ENCODE results near the gene GNG14.

GNG14 gene

DNA sequence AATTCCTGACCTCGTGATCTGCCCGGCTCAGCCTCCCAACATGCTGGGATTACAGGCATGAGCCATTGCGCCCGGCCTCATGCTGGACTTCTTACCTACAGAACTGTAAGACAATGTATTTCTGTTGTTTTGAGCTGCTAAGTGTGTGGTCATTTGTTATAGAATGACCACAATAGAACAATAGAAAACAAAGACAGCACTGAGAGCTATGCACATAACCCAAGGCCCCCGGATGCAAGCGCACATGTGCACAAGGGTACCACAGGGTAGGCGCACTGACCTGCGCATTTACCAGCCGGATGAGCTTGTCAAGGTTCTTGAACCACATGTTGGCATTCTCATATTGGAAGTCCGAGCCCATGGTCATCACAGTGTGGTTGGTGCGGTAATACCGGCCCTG, 26.8 kb upstream of the GNG14 start:
- no peak for TF ChIP-seq ZFX (IDR thresholded peaks at IDR 0.05)
- TF ChIP-seq, protein P1, sequence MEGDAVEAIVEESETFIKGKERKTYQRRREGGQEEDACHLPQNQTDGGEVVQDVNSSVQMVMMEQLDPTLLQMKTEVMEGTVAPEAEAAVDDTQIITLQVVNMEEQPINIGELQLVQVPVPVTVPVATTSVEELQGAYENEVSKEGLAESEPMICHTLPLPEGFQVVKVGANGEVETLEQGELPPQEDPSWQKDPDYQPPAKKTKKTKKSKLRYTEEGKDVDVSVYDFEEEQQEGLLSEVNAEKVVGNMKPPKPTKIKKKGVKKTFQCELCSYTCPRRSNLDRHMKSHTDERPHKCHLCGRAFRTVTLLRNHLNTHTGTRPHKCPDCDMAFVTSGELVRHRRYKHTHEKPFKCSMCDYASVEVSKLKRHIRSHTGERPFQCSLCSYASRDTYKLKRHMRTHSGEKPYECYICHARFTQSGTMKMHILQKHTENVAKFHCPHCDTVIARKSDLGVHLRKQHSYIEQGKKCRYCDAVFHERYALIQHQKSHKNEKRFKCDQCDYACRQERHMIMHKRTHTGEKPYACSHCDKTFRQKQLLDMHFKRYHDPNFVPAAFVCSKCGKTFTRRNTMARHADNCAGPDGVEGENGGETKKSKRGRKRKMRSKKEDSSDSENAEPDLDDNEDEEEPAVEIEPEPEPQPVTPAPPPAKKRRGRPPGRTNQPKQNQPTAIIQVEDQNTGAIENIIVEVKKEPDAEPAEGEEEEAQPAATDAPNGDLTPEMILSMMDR (conservative IDR thresholded peaks at IDR 0.05): no peak
- H3K27ac ChIP-seq: no peak overlapping the region

DNA sequence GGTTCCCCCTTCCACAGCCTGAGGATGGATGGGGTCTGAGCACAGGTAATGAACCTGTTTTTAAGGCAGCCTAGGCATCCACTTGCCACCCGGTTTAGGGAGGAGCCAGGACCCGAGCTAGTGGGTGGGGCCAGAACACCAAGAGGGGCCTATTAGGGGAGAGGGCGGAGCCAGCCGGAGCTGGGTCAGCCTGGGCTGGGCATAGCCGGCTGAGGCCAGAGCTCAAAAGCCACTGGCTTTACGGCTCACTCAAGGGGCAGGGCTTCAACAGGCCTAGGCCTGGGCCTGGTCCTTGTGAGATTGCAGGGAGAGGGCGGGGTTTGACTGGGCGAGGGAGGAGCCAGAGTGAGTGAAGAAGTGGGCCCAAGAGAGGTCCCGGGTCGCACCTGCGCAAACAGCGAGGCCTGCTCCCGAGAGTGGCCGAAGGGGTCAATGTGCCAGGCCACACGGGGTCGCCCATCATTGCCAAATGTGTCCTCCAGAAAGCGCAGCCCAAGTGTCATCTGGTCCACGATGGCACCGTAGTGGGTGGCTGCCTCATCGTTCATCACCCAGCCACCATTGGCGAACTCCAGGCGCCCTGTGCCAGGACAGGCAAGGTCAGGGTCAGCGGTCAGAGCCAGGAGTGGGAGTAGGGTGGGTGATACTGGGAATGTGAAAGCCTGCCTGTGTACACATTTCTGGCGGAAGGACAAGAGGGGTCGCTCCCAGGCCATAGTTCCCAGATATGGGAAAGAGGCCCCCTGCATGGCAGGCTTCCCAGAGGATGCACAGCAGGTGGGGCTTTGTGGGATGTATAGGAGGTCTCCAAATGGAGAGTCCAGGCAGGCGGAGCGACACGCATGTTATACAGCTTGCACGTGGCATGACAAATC, 23.2 kb upstream of the GNG14 start:
- TF ChIP-seq ZFX (IDR thresholded peaks at IDR 0.05): no peak
- TF ChIP-seq, protein P1 (conservative IDR thresholded peaks at IDR 0.05): no peak
- H3K27ac ChIP-seq: no peak overlapping the region

DNA sequence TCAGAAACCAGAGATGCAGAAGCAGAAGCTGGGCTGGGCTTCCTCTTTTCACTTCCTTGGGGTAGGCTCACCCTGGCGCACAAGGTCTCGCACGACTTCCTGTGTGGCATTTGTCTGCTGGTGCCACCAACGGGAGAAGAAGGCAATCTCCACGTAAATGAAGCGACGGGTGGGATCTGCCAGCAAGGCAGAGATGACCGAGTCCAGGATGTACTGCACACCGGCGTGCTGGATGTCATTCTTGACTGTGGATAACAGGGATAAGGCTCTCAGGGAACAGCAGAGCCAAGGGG, 22.6 kb upstream of the GNG14 start:
- no peak overlapping the region for H3K27ac ChIP-seq
- TF ChIP-seq, protein P1 (conservative IDR thresholded peaks at IDR 0.05): no peak
- TF ChIP-seq ZFX (IDR thresholded peaks at IDR 0.05): no peak

DNA sequence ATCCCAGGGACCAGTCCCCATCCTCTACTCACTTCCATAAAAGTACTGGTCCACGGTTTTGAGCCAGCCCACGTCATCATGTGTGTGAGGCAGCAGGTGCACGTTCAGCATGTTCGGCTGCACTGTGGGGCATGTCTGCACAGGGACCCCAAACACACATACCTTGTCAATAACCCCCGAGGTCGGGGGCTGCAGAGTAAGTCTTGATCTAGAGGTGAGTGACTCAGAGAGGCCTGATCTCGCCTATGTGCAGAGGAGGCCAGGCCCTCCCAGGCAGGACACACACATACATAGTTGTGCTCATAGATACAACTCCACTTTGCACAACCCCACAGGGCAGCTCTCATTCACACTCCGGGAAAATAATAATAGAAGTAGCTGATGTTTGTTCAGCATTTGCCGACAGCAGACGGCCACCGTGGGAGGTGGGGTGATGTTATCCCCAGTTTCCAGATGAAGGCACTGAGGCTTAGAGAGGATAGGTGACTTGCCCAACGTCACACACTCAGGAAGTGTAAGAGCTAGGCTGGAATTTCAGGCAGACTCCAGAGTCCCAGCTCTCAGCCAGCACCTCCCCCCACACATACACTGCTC, 22.0 kb upstream of the GNG14 start:
- peak overlapping the region; percentile 61 for H3K27ac ChIP-seq
- no peak for TF ChIP-seq ZFX (IDR thresholded peaks at IDR 0.05)
- TF ChIP-seq, protein P1 (conservative IDR thresholded peaks at IDR 0.05): no peak

DNA sequence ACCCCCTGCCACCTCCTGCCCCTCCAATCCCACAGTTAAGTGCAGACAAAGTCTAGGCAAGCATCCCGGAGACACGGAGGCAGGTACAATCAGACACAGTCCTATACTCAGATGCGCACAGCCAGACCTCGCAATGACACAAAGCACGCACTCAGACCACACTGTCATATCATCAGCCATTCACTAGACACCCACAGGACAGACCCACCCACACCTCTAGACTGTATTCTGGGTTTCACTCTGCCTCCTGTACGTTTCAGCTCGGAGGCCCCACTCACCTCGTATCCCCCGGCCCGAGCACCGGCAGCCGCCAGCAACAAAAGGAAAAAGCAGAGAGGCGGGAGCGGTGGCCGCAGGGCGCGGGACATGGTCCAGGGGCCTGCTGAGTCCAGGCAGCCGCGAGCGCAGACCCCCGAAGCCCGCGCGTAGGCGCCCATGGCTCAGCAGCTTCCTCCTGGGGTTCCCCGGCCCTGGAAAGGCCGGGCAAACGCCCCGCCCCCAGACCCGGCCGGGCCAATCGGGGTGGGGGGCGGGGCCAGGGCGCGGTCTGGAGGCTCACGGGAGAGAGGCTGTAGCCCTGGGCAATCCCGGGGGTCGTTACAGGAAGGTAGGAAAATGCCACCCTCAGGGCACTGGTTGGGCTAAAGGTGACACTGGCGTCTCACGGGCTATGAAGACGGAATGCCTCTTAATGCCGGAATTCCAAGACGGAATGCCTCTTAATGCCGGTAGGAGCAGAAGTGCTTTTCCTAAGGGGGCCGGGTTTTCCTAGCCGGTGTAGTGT, 21.3 kb upstream of the GNG14 start, which contains the start of the genes MAN2B1 and WDR83:
Gene MAN2B1 (minus strand): TSS at position 478 of the 784 bp plus-strand sequence. CDS start 41 bp downstream, at position 437.
Gene WDR83 (plus strand): TSS at position 543 of the 784 bp plus-strand sequence. CDS start 2,984 bp downstream, outside the sequence.
- TF ChIP-seq, protein P1 (conservative IDR thresholded peaks at IDR 0.05): no peak
- TF ChIP-seq ZFX (IDR thresholded peaks at IDR 0.05): 0 out of 2 replicates have a peak, but pooled peaks have one; percentile 17

DNA sequence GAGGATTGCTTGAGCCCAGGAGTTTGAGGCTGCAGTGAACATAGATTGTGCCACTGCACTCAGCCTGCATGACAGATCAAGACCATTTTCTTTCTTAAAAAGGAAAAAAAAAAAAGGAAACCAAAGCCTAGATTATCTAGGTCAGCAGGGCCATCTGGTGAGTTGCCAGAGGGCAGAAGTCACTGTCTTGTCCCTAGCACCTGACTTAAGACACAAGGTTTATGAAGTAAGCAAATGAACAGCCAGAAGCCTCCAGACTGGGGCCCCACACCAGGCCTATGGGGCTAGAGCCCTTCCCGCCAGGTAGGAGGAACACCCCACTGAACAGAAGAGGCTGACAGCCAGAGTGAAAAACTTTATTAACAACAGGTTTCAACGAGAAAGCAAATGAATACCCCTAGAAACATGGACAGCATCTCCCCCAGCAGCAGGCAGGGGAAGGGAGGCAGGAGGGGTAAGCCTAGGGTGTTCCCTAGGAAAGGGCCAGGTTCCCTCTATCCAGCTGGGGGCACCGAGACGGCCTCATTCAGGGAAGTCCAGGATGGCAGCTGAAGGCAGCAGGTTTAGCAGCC, 20.0 kb upstream of the GNG14 start:
- peak overlapping the region; percentile 85; the same call in 1 of the 2 replicates for H3K27ac ChIP-seq
- TF ChIP-seq ZFX (IDR thresholded peaks at IDR 0.05): no peak
- TF ChIP-seq, protein P1 (conservative IDR thresholded peaks at IDR 0.05): no peak

More for the DNA sequence above, 21.3 kb upstream of the GNG14 start, which contains the start of the genes MAN2B1 and WDR83:
- peak within 1 kb of the TSS; percentile 61 for H3K27ac ChIP-seq

Data from C4-2B (cell line).